Small intestine (tissue), 7 donors: ENCODE measurements around the gene TMEM243. TPM values are rescaled to one million over a fixed set of nuclear protein-coding genes. Genes with fewer than 3 reads are reported as not detected.

ENCODE experiments used
- DNase-seq, 2 donors: peaks; one replicate each; pipeline versions ENCODE4 v3.0.0 to v3.0.0-alpha.2; 2013
- FAIRE-seq: peaks from 2 replicates; lab custom pipeline; 2012; peaks lifted over from hg19 to GRCh38; lab: Jason Lieb, UNC
- H3K27ac ChIP-seq, 3 donors: one replicate each; pipeline ENCODE4 v1.5.1; 2013; ENCODE audit warnings: low read length in 2 of 3, mild to moderate bottlenecking in 2 of 3, control low read depth in 1 of 3, inconsistent platforms in 1 of 3, low read depth in 1 of 3, moderate library complexity in 1 of 3
- H3K27me3 ChIP-seq, 3 donors: one replicate each; pipeline ENCODE4 v1.6.1; 2013; ENCODE audit warnings: low read length in 3 of 3, inconsistent platforms in 1 of 3; ENCODE audit not compliant: control insufficient read depth in 3 of 3, insufficient read depth in 3 of 3
- H3K36me3 ChIP-seq, 3 donors: one replicate each; pipeline ENCODE4 v1.6.1; 2013; ENCODE audit warnings: low read length in 3 of 3, inconsistent platforms in 1 of 3, low read depth in 1 of 3, mild to moderate bottlenecking in 1 of 3, moderate library complexity in 1 of 3; ENCODE audit not compliant: control insufficient read depth in 3 of 3, insufficient read depth in 2 of 3
- H3K4me1 ChIP-seq, 3 donors: one replicate each; pipeline ENCODE4 v1.6.1; 2013; ENCODE audit warnings: low read length in 2 of 3, inconsistent platforms in 1 of 3, low read depth in 1 of 3, mild to moderate bottlenecking in 1 of 3, moderate library complexity in 1 of 3; ENCODE audit not compliant: control insufficient read depth in 3 of 3, insufficient read depth in 2 of 3
- H3K4me3 ChIP-seq, 3 donors: one replicate each; pipeline ENCODE4 v1.5.1; 2013; ENCODE audit warnings: low read length in 3 of 3, control low read depth in 1 of 3, inconsistent platforms in 1 of 3, low read depth in 1 of 3, mild to moderate bottlenecking in 1 of 3, moderate library complexity in 1 of 3
- H3K9me3 ChIP-seq, 2 donors: one replicate each; pipeline ENCODE4 v1.6.1; 2013; ENCODE audit warnings: low read depth in 1 of 2, low read length in 1 of 2; ENCODE audit not compliant: control insufficient read depth in 2 of 2, insufficient read depth in 1 of 2
- WGBS, 3 donors: extraction: QIAGEN DNeasy Blood & Tissue Kit; methylation state at CpG; one replicate each; pipeline ENCODE4 v1.1.7; 2013; 5-methylcytosine and 5-hydroxymethylcytosine counted together
- polyA plus RNA-seq, 4 donors: library from polyadenylated mRNA; stranded (reverse) in 3 of 4; unstranded in 1 of 4; fragments of 200-250 nt in 3 of 4; fragments of 120-200 nt in 1 of 4; gene quantifications; one replicate each; pipeline versions ENCODE4 v1.2.1 to v1.2.3, GENCODE V29; 2013
- donor health status: healthy with polysubstance abuse.
- donor health status: control.
- donor health status: control.
- donor health status: Bipolar disorder and iron deficiency.
- donor health status: healthy.

Gene TMEM243
- polyA plus RNA-seq, 4 donors = 18.6 to 47.7 (median 33.5) TPM

DNA sequence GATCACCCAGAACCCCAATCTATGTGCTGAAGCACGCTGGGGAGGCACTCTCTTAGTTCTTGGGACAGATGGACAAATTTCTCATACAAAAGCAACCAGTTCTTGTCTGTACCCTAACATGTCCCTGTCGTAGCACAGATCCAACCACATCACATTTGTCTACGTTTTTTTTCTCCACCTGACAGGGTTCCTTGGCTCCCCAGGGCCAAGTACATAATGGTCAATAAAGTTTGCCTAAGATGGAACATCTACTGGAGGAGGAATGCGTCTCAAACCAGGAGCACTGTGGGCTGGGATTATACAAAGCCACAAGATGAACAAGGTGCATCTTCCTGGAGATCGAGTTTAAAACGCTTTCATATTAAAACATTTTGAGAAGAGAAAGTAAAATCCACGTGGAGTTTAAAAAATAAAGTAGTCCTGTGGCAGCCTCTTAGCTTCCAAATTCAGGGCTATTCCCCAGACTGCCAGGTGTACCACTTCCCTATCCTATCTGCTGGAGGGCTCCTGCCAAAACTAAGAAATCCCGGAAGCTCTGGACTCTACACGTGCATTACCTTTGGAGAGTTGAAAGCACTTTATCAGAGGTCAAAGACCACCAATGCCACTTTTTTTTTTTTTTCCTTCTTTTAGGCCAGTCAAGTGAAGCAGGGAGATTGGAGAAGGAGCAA is 1.4 kb downstream of the TMEM243 start:
- Histone ChIP-seq H3K4me1 (peaks cover 9 to 14% (median 10%) of the 10 kb centered on the region in 3 donors), H3K27ac (peak overlapping the region; percentile 46 to 96 (median 91)), H3K4me3 (peak overlapping the region; percentile 27 to 95 (median 95)), H3K27me3 (peaks cover 0 to 4% (median 0%) of the 10 kb centered on the region in 3 donors), H3K36me3 (peaks cover 0 to 5% (median 0%) of the 10 kb centered on the region in 3 donors), H3K9me3 (no peaks in the 10 kb centered on the region)
- DNase-seq = peak; percentile 25 to 46
- 10 to 37% (median 11%) methylated on average over 9 of the region's 9 CpGs for WGBS, 3 donors
- FAIRE-seq = no peak

DNA sequence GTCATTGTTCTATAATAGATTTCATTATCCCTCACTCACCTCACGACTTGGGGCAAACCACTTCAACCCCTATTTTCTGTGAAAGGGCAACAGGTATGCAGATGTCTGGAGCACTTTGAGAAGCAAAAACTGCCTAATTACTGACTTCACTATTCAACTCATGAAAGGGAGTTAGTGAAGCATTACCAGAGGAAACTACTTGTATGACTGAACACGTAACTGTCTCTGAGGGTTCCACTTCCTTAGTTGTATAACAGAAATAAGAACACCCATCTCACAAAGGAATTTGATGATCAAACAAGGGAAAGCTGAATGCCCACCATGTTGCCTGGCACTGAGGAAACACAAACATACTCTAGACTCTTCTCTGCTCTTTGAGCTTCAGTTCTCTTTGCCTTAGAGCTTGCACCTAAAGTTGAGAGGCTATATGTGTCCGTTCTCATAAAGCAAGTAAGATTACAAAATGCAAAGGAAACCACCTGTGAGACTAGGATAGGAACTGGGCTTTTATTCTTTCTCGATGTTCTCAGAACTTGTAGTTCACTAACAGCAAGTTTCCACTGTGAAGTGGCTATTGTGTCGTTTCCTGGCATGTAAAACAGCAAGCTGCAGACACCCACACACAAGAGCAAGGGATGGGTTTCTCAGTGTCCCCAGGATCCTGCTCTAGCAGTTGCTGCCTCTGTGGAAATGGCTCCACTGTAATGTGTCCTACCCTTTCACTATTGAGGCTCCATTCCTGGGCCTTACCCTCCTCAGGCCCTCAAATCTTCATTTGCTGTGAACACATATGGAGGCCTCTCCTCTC is 2.6 kb downstream of the TMEM243 start:
- FAIRE-seq = no peak
- WGBS, 3 donors = 46 to 53% (median 49%) methylated on average over 5 of the region's 5 CpGs
- Histone ChIP-seq H3K9me3 (no peaks in the 10 kb centered on the region), H3K27me3 (no peaks in the 10 kb centered on the region), H3K4me3 (no peak overlapping the region), H3K36me3 (peaks cover 0 to 5% (median 2%) of the 10 kb centered on the region in 3 donors), H3K27ac (peak overlapping the region in 1 of 3 donors; percentile 73), H3K4me1 (peaks cover 9 to 14% (median 10%) of the 10 kb centered on the region in 3 donors)
- DNase-seq = peak in 1 of 2 donors; percentile 10

- no peak for DNase-seq
- no peak for FAIRE-seq
- H3K27ac ChIP-seq = no peak overlapping the region
Observed at GRCh38 chr7:87215046-87215445, 4.5 kb downstream of the TMEM243 start.

GRCh38 chr7:87213811-87214210 is 5.7 kb downstream of the TMEM243 start:
- H3K4me1 ChIP-seq = peaks cover 9 to 15% (median 15%) of the 10 kb centered on the region in 3 donors
- no peak overlapping the region for H3K4me3 ChIP-seq
- no peak for DNase-seq
- H3K27me3 ChIP-seq = no peaks in the 10 kb centered on the region
- FAIRE-seq = no peak
- WGBS, 3 donors = 39 to 52% (median 46%) methylated on average over 2 of the region's 2 CpGs
- H3K27ac ChIP-seq = no peak overlapping the region
- H3K9me3 ChIP-seq = no peaks in the 10 kb centered on the region
- peaks cover 0 to 12% (median 2%) of the 10 kb centered on the region in 3 donors for H3K36me3 ChIP-seq

More at GRCh38 chr7:87215046-87215445, 4.5 kb downstream of the TMEM243 start:
- H3K36me3 ChIP-seq = peaks cover 0 to 11% (median 2%) of the 10 kb centered on the region in 3 donors
- H3K27me3 ChIP-seq = no peaks in the 10 kb centered on the region
- WGBS, 3 donors = 98 to 100% (median 98%) methylated on average over 3 of the region's 3 CpGs
- H3K9me3 ChIP-seq = no peaks in the 10 kb centered on the region
- peaks cover 9 to 15% (median 15%) of the 10 kb centered on the region in 3 donors for H3K4me1 ChIP-seq
- no peak overlapping the region for H3K4me3 ChIP-seq

- no peaks in the 10 kb centered on the region for H3K9me3 ChIP-seq
- FAIRE-seq (no peak), DNase-seq (no peak)
- no peak overlapping the region for H3K4me3 ChIP-seq
- no peaks in the 10 kb centered on the region for H3K27me3 ChIP-seq
- H3K4me1 ChIP-seq = peaks cover 9 to 12% (median 12%) of the 10 kb centered on the region in 3 donors
- WGBS, 3 donors = 78 to 94% (median 90%) methylated on average over 1 of the region's 1 CpG
- peak overlapping the region in 1 of 3 donors; percentile 11 for H3K27ac ChIP-seq
- peaks cover 0 to 15% (median 2%) of the 10 kb centered on the region in 3 donors for H3K36me3 ChIP-seq
Observed at GRCh38 chr7:87213252-87213651, 6.3 kb downstream of the TMEM243 start.

- 54 to 77% (median 68%) methylated on average over 1 of the region's 1 CpG for WGBS, 3 donors
- Histone ChIP-seq H3K9me3 (peaks cover 0 to 4% of the 10 kb centered on the region in 2 donors), H3K4me1 (peaks cover 6 to 9% (median 9%) of the 10 kb centered on the region in 3 donors), H3K27me3 (no peaks in the 10 kb centered on the region), H3K27ac (peak overlapping the region in 1 of 3 donors; percentile 11), H3K4me3 (no peak overlapping the region), H3K36me3 (peaks cover 0 to 15% (median 2%) of the 10 kb centered on the region in 3 donors)
- no peak for FAIRE-seq
- no peak for DNase-seq
Observed at GRCh38 chr7:87212498-87212897, 7.0 kb downstream of the TMEM243 start.

DNA sequence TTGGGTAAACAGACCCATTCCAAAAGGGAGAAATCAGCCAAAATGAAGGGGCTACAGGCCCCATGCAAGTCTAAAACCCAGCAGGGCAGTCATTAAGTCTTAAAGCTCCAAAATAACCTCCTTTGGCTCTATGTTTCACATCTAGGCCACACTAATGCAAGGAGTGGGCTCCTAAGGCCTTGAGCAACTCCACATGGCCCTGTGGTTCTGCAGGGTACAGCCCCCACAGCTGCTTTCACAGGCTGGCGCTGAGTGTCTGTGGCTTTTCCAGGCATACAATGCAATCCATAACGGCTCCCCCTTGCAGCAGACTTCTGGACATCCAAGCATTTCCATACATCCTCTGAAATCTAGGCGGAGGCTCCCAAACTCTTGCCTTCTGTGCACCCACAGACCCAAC is 9.0 kb downstream of the TMEM243 start:
- Histone ChIP-seq H3K9me3 (peaks cover 0 to 16% of the 10 kb centered on the region in 2 donors), H3K4me1 (peaks cover 0 to 6% (median 5%) of the 10 kb centered on the region in 3 donors), H3K4me3 (no peak overlapping the region), H3K36me3 (peaks cover 0 to 16% (median 2%) of the 10 kb centered on the region in 3 donors), H3K27me3 (no peaks in the 10 kb centered on the region), H3K27ac (no peak overlapping the region)
- 87 to 95% (median 87%) methylated on average over 3 of the region's 3 CpGs for WGBS, 3 donors
- DNase-seq (no peak), FAIRE-seq (no peak)

DNA sequence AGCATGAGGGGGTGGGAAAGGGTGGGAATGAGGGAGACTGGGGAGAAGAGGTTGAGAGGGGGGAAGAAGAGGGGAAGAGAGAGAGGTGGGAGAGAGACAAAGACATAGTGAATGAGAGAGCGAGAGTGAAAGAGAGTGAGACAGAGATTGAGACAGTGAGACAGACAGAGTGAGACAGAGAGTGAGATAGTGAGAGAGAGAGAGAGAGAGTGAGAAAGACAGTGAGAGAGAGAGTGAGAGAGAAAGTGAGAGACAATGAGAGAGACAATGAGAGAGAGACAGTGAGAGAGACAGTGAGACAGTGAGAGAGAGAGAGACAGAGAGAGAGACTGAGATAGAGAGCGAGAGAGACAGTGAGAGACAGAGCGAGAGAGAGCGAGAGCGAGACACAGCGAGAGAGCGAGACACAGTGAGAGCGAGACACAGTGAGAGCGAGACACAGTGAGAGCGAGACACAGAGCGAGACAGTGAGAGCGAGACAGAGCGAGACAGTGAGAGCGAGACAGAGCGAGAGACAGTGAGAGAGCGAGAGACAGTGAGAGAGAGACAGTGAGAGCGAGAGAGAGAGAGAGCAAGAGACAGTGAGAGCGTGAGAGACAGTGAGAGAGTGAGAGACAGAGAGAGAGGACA is 10.1 kb downstream of the TMEM243 start:
- no peak for FAIRE-seq
- Histone ChIP-seq H3K27me3 (no peaks in the 10 kb centered on the region), H3K36me3 (peaks cover 0 to 20% (median 2%) of the 10 kb centered on the region in 3 donors), H3K9me3 (peaks cover 0 to 25% of the 10 kb centered on the region in 2 donors), H3K4me1 (peaks cover 0 to 6% (median 5%) of the 10 kb centered on the region in 3 donors), H3K4me3 (no peak overlapping the region), H3K27ac (no peak overlapping the region)
- no peak for DNase-seq
- 92 to 95% (median 93%) methylated on average over 17 to 18 of the region's 18 CpGs for WGBS, 3 donors
